ENCODE measurements around the gene CFAP58. TPM values are rescaled to one million over a fixed set of nuclear protein-coding genes. Genes with fewer than 3 reads are reported as not detected.

The CFAP58 gene
- total RNA-seq, 1 experiment from 2014 or later: 0.21 TPM

DNA sequence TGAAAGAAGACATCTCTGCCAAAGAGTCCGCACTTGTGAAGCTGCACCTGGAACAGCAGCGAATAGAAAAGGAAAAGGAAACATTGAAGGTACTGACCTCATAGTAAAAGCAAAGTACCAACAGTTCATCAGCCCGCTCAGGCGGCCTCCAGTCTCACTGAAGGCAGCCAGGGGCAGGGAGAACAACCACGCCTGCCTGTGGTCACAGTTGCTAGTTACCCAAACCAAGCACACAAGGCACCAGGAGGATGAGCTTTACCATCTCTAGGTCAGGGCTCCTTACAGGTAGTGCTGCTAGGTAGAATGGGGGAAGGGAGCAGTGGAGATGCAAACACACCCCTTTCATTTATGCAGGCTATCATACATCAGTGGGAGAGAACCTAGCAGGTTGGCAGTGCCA is 39.8 kb downstream of the CFAP58 start:
- in situ Hi-C loops (cut with HindIII; ENCODE audit: low pct_unique_long_range_greater_than_20kb, low sequenced_read_pairs): no loop called here
- no peak for DNase-seq (ENCODE audit: low read depth, low spot score)

DNA sequence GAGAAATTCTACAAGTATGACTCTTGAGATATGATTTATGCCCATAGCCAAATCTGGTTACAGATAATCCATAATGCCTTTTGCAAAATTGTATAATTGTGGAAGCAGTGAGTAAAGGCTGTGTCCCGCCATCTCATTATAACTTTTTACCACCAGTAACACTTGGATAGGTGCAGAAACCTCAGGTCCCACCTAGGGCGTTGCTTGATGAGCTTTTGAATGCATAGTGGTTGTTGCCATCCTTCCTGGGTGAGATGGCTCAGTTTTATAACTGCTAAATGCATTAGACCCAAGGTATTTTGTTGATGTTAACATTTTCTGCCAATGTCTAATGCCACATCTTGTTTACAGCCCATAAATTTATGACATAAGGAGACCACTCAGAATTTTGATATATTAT is 42.9 kb downstream of the CFAP58 start:
- DNase-seq (ENCODE audit: low read depth, low spot score): no peak
- in situ Hi-C loops (cut with HindIII; ENCODE audit: low pct_unique_long_range_greater_than_20kb, low sequenced_read_pairs): no loop called here

DNA sequence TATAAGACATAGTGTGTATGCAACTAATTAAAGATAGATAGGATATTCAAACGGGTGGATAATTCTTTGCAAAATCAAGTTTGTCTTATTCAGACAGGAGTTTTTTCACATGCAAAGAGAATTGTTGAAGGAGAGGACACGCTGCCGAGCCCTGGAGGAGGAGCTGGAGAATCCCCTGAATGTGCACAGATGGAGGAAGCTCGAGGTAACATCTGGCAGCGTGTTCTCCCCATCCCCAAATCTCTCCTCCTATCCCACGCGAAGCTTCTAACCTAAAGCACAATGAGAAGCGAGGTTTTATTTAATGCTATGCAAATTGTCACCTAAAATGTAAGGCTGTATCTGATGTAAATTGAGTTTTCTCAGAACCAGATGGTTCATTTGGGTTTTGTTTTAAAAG is 50.0 kb downstream of the CFAP58 start:
- DNase-seq (ENCODE audit: low read depth, low spot score): no peak
- in situ Hi-C loops (cut with HindIII; ENCODE audit: low pct_unique_long_range_greater_than_20kb, low sequenced_read_pairs): no loop called here

DNA sequence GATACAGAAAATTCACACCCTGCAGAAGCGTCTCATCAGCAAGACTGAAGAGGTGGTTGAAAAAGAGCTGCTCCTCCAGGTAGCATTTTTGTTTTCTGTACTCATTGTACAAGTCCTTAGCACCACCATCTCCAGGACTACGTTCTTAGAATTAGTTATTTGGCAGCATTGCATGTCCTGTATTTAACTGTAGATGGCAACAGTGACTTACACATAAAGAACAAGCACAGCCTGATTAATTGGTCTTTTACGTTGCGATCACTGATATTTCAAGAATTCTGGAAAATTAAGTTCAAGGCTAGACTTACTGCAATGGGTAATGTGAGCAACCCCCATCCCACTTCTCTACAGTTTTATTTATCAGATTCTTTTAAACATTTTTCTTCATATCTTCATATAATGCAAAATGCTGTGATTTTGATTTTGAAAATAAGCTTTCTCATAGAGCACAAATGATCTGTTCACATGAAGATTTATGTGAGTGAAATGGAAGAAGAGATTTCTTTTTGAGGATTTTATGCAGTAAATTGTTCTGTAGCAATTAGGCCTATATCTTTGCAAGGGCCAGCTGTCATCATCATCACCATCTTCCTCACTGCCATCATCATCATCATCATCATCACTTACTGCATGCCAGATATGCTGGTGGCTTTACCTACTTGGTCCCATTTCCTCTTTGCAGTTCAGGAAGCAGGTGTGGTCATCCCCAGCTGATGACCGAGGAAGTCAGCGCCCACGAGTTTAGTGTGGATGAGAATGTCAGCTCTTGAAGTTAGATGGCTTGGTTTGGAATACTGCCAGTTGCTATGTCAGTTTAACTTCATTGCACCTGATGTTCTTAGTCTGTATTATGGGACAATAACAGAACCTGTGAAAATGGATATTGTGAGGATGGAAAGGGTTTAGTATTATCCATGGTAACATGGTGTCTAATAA is 53.4 kb downstream of the CFAP58 start:
- in situ Hi-C loops (cut with HindIII; ENCODE audit: low pct_unique_long_range_greater_than_20kb, low sequenced_read_pairs): no loop called here
- DNase-seq (ENCODE audit: low read depth, low spot score): peak; percentile 68

DNA sequence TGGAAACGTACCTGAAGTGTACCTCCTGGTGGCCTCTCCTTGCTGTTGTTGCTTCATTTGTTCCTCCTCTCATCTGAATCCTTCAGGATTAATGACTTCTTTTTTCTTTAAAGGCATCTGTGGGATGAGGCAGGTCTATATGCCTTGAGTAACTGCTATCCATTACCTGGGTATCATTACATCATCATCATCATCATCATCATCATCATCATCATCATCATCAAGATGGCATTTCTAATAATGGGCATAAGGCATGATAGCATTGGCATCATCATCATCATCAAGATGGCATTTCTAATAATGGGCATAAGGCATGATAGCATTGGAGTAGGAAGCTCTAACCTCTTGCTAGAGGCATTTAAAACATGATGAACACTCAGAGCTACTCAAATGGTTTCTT is 59.9 kb downstream of the CFAP58 start:
- no peak for DNase-seq (ENCODE audit: low read depth, low spot score)
- in situ Hi-C loops (cut with HindIII; ENCODE audit: low pct_unique_long_range_greater_than_20kb, low sequenced_read_pairs): no loop called here

DNA sequence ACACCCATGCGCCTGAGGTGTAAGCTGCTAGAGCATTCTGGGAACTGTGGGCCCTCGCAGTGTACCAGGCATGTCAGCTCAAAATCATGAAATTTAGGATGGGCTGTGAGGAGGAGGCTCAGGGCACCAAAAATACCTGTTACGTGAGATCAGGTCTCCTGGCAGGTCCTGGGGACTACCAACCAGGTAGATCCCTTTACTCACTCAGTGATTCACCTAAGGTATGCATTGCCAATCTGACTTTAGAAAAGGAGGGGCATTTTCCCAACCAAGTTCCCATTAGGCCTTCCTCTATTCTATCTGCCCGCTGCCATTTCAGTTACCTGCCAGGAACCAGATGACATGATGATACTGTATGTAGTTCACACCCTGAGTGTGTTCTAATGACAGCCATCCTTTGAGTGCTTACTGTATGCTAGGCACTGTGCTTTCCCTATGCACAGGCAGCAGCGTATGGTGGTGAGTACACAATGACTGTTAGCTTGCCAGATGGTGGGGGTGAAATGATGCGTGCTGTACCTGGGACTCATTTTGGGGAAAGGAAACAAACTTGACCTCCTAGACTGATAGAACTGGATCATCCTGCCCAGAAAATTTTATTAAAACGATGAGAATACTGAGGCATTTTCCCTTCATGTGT is 62.0 kb downstream of the CFAP58 start:
- DNase-seq (ENCODE audit: low read depth, low spot score): no peak
- in situ Hi-C loops (cut with HindIII; ENCODE audit: low pct_unique_long_range_greater_than_20kb, low sequenced_read_pairs): no loop called here

DNA sequence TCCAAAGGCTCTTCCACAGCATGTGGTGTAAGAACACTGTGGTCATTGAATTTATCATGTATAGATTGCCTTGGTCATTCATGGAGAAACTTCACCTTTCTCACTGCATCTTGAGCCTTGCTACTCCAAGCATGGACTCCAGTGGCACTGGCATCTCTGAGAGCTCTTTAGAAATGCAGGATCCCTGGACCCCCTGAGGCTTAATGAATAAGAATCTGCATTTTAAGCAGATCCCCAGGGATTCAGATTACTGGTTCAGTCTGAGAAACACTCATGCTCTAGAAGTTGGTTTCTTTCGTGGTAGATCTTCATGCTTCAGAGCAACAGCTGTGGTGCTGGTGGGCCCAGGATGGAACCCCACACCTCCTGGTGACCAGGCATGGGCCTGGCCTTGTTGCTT is 63.2 kb downstream of the CFAP58 start:
- in situ Hi-C loops (cut with HindIII; ENCODE audit: low pct_unique_long_range_greater_than_20kb, low sequenced_read_pairs): no loop called here
- no peak for DNase-seq (ENCODE audit: low read depth, low spot score)

DNA sequence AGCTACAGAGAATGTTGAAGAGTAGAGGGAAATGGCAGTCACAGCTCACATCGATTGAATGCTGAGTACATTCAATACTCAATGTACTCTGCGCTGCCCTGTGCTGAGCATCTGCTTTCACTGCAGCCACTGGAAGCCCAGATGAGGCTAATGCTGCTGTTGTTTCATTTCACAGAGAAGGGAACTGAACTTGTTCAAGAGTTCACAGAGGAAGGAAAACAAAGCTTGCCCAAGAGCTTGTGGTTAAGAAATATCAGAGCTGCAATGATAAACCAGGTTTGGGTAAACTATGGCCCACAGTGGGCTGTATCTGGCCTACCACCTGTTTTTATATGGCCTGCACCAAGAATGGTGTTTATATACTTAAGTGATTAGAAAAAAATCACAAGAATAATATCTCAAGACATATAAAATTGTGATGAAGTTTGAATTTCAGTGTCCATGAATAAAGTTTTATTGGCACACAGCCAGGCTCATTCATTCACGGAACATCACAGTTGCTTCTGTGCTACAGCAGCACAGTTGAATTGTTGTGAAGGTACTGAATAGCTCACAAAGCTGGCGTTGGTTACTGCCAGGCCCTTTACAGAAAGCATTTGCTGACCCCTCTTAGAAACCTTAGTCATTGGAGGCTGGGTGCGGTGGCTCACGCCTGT is 64.1 kb downstream of the CFAP58 start:
- in situ Hi-C loops (cut with HindIII; ENCODE audit: low pct_unique_long_range_greater_than_20kb, low sequenced_read_pairs): no loop called here
- no peak for DNase-seq (ENCODE audit: low read depth, low spot score)

DNA sequence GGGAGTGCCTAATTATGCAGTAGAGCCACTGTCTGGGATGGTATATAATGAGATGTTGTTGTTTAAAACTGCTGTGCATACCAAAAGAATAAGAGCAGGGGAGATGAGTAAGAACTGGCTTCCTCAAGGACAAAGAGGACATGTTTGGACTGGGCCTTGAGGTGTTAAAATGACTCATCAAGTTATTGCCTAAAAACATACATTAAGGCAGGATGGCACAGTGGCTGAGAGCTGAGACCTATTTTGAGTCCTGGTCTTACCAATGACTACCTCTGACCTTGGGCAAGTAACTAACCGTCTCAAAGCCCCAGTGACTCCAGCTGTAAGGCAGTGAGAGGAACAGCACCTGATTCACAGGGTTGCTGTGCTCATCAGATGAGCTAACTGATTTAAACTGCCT is 71.1 kb downstream of the CFAP58 start:
- in situ Hi-C loops (cut with HindIII; ENCODE audit: low pct_unique_long_range_greater_than_20kb, low sequenced_read_pairs): no loop called here
- no peak for DNase-seq (ENCODE audit: low read depth, low spot score)

DNA sequence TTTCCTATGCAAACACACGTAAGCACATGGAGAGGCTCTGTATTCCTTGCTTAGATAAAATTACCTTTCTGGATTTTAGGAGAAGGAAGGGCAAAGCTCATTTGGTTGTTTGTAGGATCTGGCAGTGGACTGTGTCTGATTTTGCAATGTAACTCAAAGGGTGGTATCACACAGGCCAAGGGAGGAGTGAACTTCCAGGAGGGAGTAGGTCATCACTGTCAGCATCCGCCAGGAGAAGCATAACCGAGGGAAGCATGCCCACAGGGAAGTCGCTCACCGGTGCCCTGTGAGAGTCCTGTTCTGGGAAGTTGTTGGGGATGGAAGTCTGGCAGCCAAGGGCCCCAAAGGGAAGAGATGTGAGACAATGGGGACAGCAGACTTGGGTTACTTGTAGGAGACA is 74.4 kb downstream of the CFAP58 start:
- in situ Hi-C loops (cut with HindIII; ENCODE audit: low pct_unique_long_range_greater_than_20kb, low sequenced_read_pairs): no loop called here
- DNase-seq (ENCODE audit: low read depth, low spot score): no peak

DNA sequence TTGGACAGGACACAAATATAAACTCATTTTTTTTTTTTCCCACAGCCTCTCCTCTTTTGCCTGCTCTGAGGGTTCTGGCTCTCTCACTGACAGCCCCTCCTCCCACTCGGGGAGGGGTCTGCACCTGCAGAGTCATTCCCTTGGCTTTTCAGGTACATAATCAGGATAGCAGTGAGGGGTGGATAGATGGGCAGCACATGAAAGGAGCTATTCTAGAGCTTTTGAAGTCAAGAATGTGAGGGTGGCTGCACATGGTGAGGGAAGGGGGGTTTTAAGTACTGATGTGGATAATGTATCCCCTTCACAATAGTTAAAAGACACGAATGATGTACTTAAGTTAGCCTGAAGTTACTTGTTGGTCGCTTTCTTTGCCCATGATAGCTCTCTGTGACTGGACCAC is 76.2 kb downstream of the CFAP58 start:
- in situ Hi-C loops (cut with HindIII; ENCODE audit: low pct_unique_long_range_greater_than_20kb, low sequenced_read_pairs): no loop called here
- no peak for DNase-seq (ENCODE audit: low read depth, low spot score)

DNA sequence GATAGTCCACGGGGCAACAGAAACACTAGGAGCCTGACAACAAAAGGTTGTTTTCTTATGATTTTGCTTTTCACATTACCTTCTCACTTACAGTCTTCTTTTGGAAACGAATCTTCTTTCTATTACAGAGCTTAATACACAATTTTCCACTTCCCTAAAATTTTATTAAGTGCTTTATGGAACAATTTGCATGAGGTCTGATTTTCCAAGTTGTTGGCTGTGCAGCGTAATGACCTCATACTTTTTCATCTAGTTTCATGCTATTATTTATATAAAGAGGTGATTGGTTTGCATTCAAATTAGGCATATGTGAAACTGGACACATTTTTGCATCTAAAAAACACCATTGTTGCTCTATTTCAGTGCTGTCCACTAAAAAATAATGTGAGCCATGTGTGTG is 76.7 kb downstream of the CFAP58 start:
- no peak for DNase-seq (ENCODE audit: low read depth, low spot score)
- in situ Hi-C loops (cut with HindIII; ENCODE audit: low pct_unique_long_range_greater_than_20kb, low sequenced_read_pairs): no loop called here

DNA sequence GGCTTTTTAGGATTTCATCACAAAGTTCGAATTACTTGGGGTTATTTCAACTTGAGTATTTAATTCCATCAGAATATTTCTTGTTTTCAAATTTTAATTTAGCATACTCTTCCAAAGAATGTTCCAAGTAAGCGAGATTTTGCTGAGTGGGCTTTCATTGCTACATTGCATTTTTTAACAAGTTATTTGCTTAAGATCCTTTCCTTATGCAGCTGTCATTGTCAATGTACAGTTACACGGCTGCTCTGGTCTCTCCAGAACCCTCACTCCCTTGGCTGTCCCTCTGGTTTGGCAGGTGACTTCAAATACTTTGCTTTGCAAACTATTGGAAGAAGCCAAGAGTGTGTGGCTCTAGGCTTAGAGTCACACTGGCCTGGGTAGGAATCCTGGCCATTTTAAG is 80.0 kb downstream of the CFAP58 start:
- in situ Hi-C loops (cut with HindIII; ENCODE audit: low pct_unique_long_range_greater_than_20kb, low sequenced_read_pairs): no loop called here
- no peak for DNase-seq (ENCODE audit: low read depth, low spot score)

DNA sequence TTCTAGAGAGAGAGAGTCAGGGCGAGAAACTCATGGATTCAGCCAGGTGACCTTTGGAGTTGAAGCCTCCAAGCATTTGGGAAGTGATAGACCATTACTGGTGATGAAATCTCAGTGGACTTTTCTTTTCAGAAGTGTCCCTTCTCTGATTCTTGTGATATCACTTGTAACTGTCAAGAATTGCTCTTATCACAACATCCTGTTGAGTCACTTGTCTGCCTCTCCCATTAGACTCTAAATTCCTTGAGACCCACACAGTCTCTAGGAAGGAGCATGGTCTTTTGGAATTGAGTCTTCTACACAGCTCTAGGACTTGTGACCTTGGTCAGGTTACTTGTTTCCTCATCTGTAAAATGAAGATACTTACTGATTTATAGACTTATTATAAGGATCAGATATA is 81.0 kb downstream of the CFAP58 start:
- DNase-seq (ENCODE audit: low read depth, low spot score): no peak
- in situ Hi-C loops (cut with HindIII; ENCODE audit: low pct_unique_long_range_greater_than_20kb, low sequenced_read_pairs): no loop called here

DNA sequence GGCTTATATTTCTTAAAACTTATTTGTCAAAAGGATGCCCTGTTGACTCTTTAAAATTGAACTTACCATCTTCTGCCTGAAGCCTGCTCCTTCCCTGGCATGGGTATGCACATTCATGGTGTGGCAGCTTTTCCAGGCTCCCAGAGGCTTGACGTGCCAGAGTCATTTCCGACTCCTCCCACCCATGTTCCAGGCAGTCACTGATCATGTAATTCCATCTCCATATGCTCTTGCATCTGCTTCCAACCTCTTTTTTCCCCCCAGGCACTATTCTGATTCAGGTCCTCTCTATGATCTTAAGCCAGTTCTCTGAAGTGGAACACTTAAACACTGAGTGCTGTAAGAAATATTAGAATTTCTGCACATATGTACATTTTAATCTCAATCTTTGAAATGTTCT is 82.2 kb downstream of the CFAP58 start:
- in situ Hi-C loops (cut with HindIII; ENCODE audit: low pct_unique_long_range_greater_than_20kb, low sequenced_read_pairs): no loop called here
- peak; percentile 9 for DNase-seq (ENCODE audit: low read depth, low spot score)

DNA sequence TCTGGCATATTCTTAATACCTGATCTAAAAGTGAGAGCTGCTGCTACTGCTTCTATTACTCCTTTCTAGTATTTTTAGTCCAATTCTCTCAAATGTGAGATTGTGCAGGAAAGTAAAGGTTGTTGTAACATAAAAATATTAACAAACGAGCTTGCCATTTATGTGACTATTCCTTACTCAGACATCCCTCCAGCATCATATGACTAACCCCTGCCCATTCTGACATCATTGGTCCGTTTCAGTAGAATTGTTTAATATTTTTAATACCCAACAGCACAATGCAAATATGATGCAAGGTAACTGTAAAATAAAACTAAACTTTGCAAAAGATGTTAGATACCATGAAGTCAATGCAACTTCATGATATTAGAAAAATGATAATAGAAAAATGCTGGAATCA is 83.6 kb downstream of the CFAP58 start:
- in situ Hi-C loops (cut with HindIII; ENCODE audit: low pct_unique_long_range_greater_than_20kb, low sequenced_read_pairs): no loop called here
- no peak for DNase-seq (ENCODE audit: low read depth, low spot score)

DNA sequence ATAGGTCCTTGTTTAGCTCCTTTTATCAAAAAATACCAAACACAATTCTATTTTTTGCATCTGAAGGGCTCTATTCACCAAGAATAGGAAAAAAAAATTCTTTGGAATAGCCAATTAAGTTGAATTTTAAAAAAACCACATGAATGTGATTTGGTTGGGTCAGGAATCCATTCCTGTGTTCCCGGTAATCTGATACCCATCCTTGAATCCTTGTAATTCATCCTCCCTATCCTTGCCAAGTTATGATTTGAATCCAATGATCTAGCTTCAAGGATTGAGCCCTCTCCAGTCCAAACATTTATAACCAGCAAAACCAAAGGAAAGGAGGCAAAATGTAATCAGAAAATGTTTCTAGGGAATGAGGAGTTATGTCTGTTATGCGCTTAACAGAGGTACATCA is 86.6 kb downstream of the CFAP58 start:
- DNase-seq (ENCODE audit: low read depth, low spot score): no peak
- in situ Hi-C loops (cut with HindIII; ENCODE audit: low pct_unique_long_range_greater_than_20kb, low sequenced_read_pairs): no loop called here

DNA sequence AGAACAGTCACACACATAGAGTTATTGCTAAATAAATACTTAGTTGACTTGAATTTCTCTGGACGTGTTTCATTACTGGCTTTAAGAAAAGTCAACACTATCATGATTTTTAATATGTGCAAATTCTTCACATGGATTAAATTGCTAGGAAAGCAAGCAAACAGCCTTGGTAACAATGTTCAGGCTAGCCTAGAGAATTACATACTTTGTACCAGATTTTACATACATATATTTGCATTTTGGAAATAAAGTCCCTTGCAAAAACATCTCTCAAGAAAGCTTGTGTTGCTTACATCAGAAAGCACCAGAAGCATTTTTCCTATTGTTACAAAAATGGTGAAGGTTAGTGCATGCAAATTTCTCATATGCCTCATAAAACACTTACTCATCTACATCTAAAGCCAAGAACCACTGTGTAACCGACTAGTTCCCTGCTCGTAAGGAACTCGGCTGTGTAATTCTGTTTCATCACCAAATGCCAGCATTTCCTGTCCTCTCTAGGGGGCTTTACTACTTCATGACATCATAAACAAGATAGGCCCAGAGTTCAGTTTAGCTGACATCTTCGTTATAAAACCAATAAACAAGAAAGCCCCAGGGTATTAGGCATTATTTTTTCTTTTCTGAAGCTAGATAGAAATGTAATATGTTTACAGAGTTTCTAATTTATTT is 87.8 kb downstream of the CFAP58 start:
- in situ Hi-C loops (cut with HindIII; ENCODE audit: low pct_unique_long_range_greater_than_20kb, low sequenced_read_pairs): no loop called here
- DNase-seq (ENCODE audit: low read depth, low spot score): no peak
